GM06990 (cell line): ENCODE measurements around the gene SWI5.

Source experiments
- DNase-seq: peaks from one replicate; pipeline ENCODE4 v3.0.0-alpha.2; 2011; ENCODE audit not compliant: insufficient read length; ENCODE audit errors: extremely low read depth
- H3K27me3 ChIP-seq: replicated peaks from 2 replicates; pipeline ENCODE4 v1.6.0; 2011; ENCODE audit warnings: low read length; ENCODE audit not compliant: control insufficient read depth, insufficient read depth
- H3K36me3 ChIP-seq: 2 replicates; pipeline ENCODE4 v1.5.1; 2011; ENCODE audit warnings: low read length; ENCODE audit not compliant: control insufficient read depth, insufficient read depth
- H3K4me3 ChIP-seq: replicated peaks from 2 replicates; pipeline ENCODE4 v1.5.1; 2011; ENCODE audit warnings: low read depth, mild to moderate bottlenecking, control low read depth, low read length
- CTCF ChIP-seq: IDR thresholded peaks from 2 replicates; pipeline ENCODE4 v1.5.1; 2011; ENCODE audit warnings: low read length, control low read depth, mild to moderate bottlenecking, inconsistent platforms; ENCODE audit not compliant: insufficient read depth, poor library complexity, severe bottlenecking

The SWI5 gene

GRCh38 chr9:128257907-128258306 is 18.2 kb upstream of the SWI5 start:
- Histone ChIP-seq H3K27me3 (no peaks in the 10 kb centered on the region), H3K36me3 (peaks cover 32% of the 10 kb centered on the region), H3K4me3 (no peak overlapping the region)
- DNase-seq, result no peak
- no peak for TF ChIP-seq CTCF

- TF ChIP-seq CTCF, result no peak
- H3K27me3 ChIP-seq, result no peaks in the 10 kb centered on the region
- H3K36me3 ChIP-seq, result peaks cover 32% of the 10 kb centered on the region
- DNase-seq, result no peak
- H3K4me3 ChIP-seq, result no peak overlapping the region
These were observed 17.8 kb upstream of the SWI5 start for GRCh38 chr9:128258326-128258725.

- DNase-seq, result no peak
- H3K36me3 ChIP-seq, result peaks cover 32% of the 10 kb centered on the region
- H3K4me3 ChIP-seq, result no peak overlapping the region
- no peak for TF ChIP-seq CTCF
- no peaks in the 10 kb centered on the region for H3K27me3 ChIP-seq
These were observed 16.9 kb upstream of the SWI5 start for GRCh38 chr9:128259156-128259555.

- TF ChIP-seq CTCF, result no peak
- H3K27me3 ChIP-seq, result no peaks in the 10 kb centered on the region
- no peak overlapping the region for H3K4me3 ChIP-seq
- peaks cover 34% of the 10 kb centered on the region for H3K36me3 ChIP-seq
- DNase-seq, result no peak
These were observed 15.7 kb upstream of the SWI5 start for GRCh38 chr9:128260340-128260739.

GRCh38 chr9:128262687-128263086 is 13.4 kb upstream of the SWI5 start:
- peaks cover 37% of the 10 kb centered on the region for H3K36me3 ChIP-seq
- H3K27me3 ChIP-seq, result no peaks in the 10 kb centered on the region
- TF ChIP-seq CTCF, result no peak
- H3K4me3 ChIP-seq, result no peak overlapping the region
- no peak for DNase-seq

GRCh38 chr9:128265348-128265847 is 10.7 kb upstream of the SWI5 start:
- H3K4me3 ChIP-seq, result no peak overlapping the region
- DNase-seq, result no peak
- no peak for TF ChIP-seq CTCF
- no peaks in the 10 kb centered on the region for H3K27me3 ChIP-seq
- H3K36me3 ChIP-seq, result peaks cover 25% of the 10 kb centered on the region
